HEK293 (cell line): Measurements from ENCODE around the gene XPR1.

Experiments used
- CTCF ChIA-PET: fragments of 350-600 bp; formaldehyde crosslinking; extraction: SDS; loops from one replicate; lab custom pipeline; 2021; ENCODE audit warnings: antibody characterized with exemption; lab: Yijun Ruan, JAX
- POLR2A ChIA-PET: fragments of 300-600 bp; formaldehyde crosslinking; extraction: SDS; loops from one replicate; lab custom pipeline; 2020; ENCODE audit warnings: antibody characterized with exemption, inconsistent platforms; lab: Yijun Ruan, JAX
- H3K27ac ChIP-seq: fragments of 200-500 bp; sonication (Bioruptor generic); 2 replicates; pipeline ENCODE4 v1.5.1; 2014; ENCODE audit warnings: low read depth, low read length, control low read depth, inconsistent platforms; ENCODE audit errors: extremely low read depth
- H3K36me3 ChIP-seq, 2 experiments: fragments of 200-500 bp in 1 of 2; sonication (Bioruptor generic) in 1 of 2; 1 replicate in 1 of 2; 2 replicates in 1 of 2; pipeline ENCODE4 v1.5.1; 2014 to 2017; ENCODE audit warnings: inconsistent platforms in 2 of 2, low read length in 2 of 2; ENCODE audit not compliant: control insufficient read depth in 2 of 2, insufficient read depth in 1 of 2
- H3K4me1 ChIP-seq: fragments of 200-500 bp; sonication (Bioruptor generic); 2 replicates; pipeline ENCODE4 v1.5.1; 2014; ENCODE audit warnings: mild to moderate bottlenecking, low read length, inconsistent platforms; ENCODE audit not compliant: control insufficient read depth, insufficient read depth
- H3K4me3 ChIP-seq: 2 replicates; pipeline ENCODE4 v1.5.1; 2011; ENCODE audit warnings: low read depth, mild to moderate bottlenecking, control low read depth, low read length, moderate library complexity
- H3K9me3 ChIP-seq: fragments of 200-500 bp; sonication (Bioruptor generic); 2 replicates; pipeline ENCODE4 v1.5.1; 2014; ENCODE audit warnings: low read depth, low read length, inconsistent platforms; ENCODE audit not compliant: control insufficient read depth, insufficient read depth
- ATF2 ChIP-seq: fragments of 450-650 bp; formaldehyde crosslinking; IDR thresholded peaks from 2 replicates; pipeline ENCODE4 v1.5.1; 2016; ENCODE audit warnings: missing biosample characterization, missing genetic modification characterization, low read depth
- HOXA7 ChIP-seq: sonication (generic); formaldehyde crosslinking; IDR thresholded peaks from 2 replicates; pipeline ENCODE4 v1.8.1; 2022; ENCODE audit warnings: missing genetic modification reagents, borderline replicate concordance
- KLF16 ChIP-seq: fragments of 450-650 bp; formaldehyde crosslinking; IDR thresholded peaks from 2 replicates; pipeline ENCODE4 v1.5.1; 2017; ENCODE audit warnings: missing biosample characterization, missing genetic modification characterization
- MEIS1 ChIP-seq: sonication (generic); formaldehyde crosslinking; IDR thresholded peaks from 2 replicates; pipeline ENCODE4 v1.8.1; 2022; ENCODE audit warnings: missing genetic modification reagents, mild to moderate bottlenecking, borderline replicate concordance
- PRDM1 ChIP-seq: fragments of 450-650 bp; formaldehyde crosslinking; IDR thresholded peaks from 2 replicates; pipeline ENCODE4; 2016; ENCODE audit warnings: missing biosample characterization, missing genetic modification characterization
- ZBTB21 ChIP-seq: fragments of 450-650 bp; formaldehyde crosslinking; IDR thresholded peaks from 2 replicates; pipeline ENCODE4 v1.5.1; 2017; ENCODE audit warnings: missing biosample characterization, missing genetic modification characterization
- ZNF146 ChIP-seq: fragments of 450-650 bp; formaldehyde crosslinking; IDR thresholded peaks from 2 replicates; pipeline ENCODE4 v1.5.1; 2016; ENCODE audit warnings: missing biosample characterization, missing genetic modification characterization
- ZNF202 ChIP-seq: fragments of 450-650 bp; formaldehyde crosslinking; IDR thresholded peaks from 2 replicates; pipeline ENCODE4 v1.5.1; 2016; ENCODE audit warnings: missing biosample characterization, missing genetic modification characterization, borderline replicate concordance
- ZNF26 ChIP-seq: fragments of 450-650 bp; formaldehyde crosslinking; IDR thresholded peaks from 2 replicates; pipeline ENCODE4 v1.5.1; 2016; ENCODE audit warnings: missing biosample characterization, missing genetic modification characterization
- ZNF324 ChIP-seq: fragments of 450-650 bp; formaldehyde crosslinking; IDR thresholded peaks from 2 replicates; pipeline ENCODE4 v1.5.1; 2016; ENCODE audit warnings: missing biosample characterization, missing genetic modification characterization
- ZNF600 ChIP-seq: fragments of 450-650 bp; formaldehyde crosslinking; IDR thresholded peaks from 2 replicates; pipeline ENCODE4 v1.5.1; 2016; ENCODE audit warnings: missing biosample characterization, missing genetic modification characterization
- ZNF629 ChIP-seq: fragments of 450-650 bp; formaldehyde crosslinking; IDR thresholded peaks from 2 replicates; pipeline ENCODE4 v1.5.1; 2017; ENCODE audit warnings: missing biosample characterization, missing genetic modification characterization
- ZNF768 ChIP-seq: fragments of 450-650 bp; formaldehyde crosslinking; IDR thresholded peaks from 2 replicates; pipeline ENCODE4 v1.5.1; 2018; ENCODE audit warnings: missing biosample characterization, mild to moderate bottlenecking, missing genetic modification characterization
- ZSCAN30 ChIP-seq: fragments of 450-650 bp; IDR thresholded peaks from 2 replicates; pipeline ENCODE4 v1.5.1; 2018; ENCODE audit warnings: missing biosample characterization, mild to moderate bottlenecking, missing genetic modification characterization, moderate library complexity
- TF ChIP-seq, protein P1 (sequence below): fragments of 450-650 bp; formaldehyde crosslinking; IDR thresholded peaks from 2 replicates; pipeline ENCODE4 v1.5.1; 2016; ENCODE audit warnings: missing biosample characterization, missing genetic modification characterization
- TF ChIP-seq, protein P2 (sequence below): fragments of 450-650 bp; formaldehyde crosslinking; IDR thresholded peaks from 2 replicates; pipeline ENCODE4 v1.5.1; 2016; ENCODE audit warnings: missing biosample characterization, missing genetic modification characterization

The XPR1 gene

GRCh38 chr1:180672505-180672904 is 40.7 kb downstream of the XPR1 start:
- no peaks in the 10 kb centered on the region for H3K36me3 ChIP-seq
- ChIA-PET POLR2A (no interaction called here), CTCF (no interaction called here)
- H3K4me1 ChIP-seq: peaks cover 4% of the 10 kb centered on the region; the same call in 1 of the 2 replicates
- TF ChIP-seq KLF16 (tag by site-specific recombination): no peak
- no peak for TF ChIP-seq PRDM1 (tag by site-specific recombination)
- TF ChIP-seq, protein P1, sequence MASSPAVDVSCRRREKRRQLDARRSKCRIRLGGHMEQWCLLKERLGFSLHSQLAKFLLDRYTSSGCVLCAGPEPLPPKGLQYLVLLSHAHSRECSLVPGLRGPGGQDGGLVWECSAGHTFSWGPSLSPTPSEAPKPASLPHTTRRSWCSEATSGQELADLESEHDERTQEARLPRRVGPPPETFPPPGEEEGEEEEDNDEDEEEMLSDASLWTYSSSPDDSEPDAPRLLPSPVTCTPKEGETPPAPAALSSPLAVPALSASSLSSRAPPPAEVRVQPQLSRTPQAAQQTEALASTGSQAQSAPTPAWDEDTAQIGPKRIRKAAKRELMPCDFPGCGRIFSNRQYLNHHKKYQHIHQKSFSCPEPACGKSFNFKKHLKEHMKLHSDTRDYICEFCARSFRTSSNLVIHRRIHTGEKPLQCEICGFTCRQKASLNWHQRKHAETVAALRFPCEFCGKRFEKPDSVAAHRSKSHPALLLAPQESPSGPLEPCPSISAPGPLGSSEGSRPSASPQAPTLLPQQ (tag by site-specific recombination): no peak
- TF ChIP-seq ZNF26 (tag by site-specific recombination): no peak
- TF ChIP-seq HOXA7 (CRISPR knock-in tag): no peak
- TF ChIP-seq ZNF768 (tag by site-specific recombination): no peak
- no peak for TF ChIP-seq ZSCAN30 (tag by site-specific recombination)
- no peak for TF ChIP-seq ZNF324
- no peak for TF ChIP-seq ZNF202 (tag by site-specific recombination)
- TF ChIP-seq, protein P2, sequence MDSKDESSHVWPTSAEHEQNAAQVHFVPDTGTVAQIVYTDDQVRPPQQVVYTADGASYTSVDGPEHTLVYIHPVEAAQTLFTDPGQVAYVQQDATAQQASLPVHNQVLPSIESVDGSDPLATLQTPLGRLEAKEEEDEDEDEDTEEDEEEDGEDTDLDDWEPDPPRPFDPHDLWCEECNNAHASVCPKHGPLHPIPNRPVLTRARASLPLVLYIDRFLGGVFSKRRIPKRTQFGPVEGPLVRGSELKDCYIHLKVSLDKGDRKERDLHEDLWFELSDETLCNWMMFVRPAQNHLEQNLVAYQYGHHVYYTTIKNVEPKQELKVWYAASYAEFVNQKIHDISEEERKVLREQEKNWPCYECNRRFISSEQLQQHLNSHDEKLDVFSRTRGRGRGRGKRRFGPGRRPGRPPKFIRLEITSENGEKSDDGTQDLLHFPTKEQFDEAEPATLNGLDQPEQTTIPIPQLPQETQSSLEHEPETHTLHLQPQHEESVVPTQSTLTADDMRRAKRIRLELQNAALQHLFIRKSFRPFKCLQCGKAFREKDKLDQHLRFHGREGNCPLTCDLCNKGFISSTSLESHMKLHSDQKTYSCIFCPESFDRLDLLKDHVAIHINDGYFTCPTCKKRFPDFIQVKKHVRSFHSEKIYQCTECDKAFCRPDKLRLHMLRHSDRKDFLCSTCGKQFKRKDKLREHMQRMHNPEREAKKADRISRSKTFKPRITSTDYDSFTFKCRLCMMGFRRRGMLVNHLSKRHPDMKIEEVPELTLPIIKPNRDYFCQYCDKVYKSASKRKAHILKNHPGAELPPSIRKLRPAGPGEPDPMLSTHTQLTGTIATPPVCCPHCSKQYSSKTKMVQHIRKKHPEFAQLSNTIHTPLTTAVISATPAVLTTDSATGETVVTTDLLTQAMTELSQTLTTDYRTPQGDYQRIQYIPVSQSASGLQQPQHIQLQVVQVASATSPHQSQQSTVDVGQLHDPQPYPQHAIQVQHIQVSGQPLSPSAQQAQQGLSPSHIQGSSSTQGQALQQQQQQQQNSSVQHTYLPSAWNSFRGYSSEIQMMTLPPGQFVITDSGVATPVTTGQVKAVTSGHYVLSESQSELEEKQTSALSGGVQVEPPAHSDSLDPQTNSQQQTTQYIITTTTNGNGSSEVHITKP (tag by site-specific recombination): no peak
- no peak overlapping the region for H3K27ac ChIP-seq
- no peak overlapping the region for H3K4me3 ChIP-seq
- H3K9me3 ChIP-seq: no peaks in the 10 kb centered on the region

DNA sequence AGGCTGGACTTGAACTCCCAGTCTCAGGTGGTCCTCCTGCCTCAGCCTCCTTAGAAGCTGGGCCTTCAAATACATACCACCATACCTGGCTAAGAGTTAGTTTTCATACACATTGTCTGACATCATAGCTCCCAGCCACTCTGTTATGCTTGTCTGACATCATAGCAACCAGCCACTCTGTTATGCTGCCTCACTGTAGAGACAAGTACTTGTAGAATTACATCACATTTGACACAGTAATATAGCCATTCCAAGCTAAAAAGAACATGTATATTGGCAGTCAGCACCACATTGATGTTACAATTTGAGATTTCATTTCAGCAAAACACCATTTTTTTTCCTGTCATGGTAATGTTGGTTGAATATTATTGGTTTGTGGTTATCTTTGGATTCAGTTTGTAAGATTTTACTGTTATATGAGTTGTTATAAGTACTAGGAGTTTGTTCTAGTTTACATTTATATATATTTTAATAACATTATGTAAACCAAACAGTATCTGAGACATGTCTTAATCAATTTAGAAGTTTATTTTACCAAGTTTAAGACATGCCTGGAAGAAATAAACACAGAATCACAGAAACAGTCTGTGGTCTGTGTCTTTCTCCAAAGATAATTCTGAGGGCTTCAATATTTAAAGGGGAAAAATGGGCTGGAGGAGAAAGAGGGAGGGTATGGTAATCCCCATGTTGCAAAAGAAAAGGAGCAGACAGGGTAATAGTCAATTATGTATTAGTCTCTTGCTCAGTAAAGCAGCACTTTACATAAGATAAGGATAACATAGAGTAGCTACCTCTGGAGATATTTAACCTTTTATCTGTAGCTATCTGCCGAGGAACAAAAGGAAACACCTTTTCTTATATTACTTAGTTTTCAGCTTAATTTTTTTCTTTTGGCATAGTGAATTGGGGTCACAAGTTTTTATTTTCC is 43.0 kb downstream of the XPR1 start:
- Histone ChIP-seq H3K27ac (no peak overlapping the region), H3K4me3 (no peak overlapping the region), H3K4me1 (peaks cover 4% of the 10 kb centered on the region; the same call in 1 of the 2 replicates), H3K9me3 (no peaks in the 10 kb centered on the region), H3K36me3 (no peaks in the 10 kb centered on the region)
- ChIA-PET CTCF (interaction anchor here (0.6 kb wide), 1 partner anchor 86 kb away, joined by 3 read pairs; no protein-coding TSS in a partner anchor), POLR2A (no interaction called here)
- TF ChIP-seq MEIS1 (no peak), ZNF146 (no peak), ZNF600 (tag by site-specific recombination) (peak; percentile 54; the same call in 1 of the 2 replicates), ZNF629 (tag by site-specific recombination) (peak; percentile 92), ATF2 (peak; percentile 80), ZBTB21 (tag by site-specific recombination) (peak; percentile 91)
